H9 (cell line): ENCODE data around the gene SCAF1. TPM values are rescaled to one million over a fixed set of nuclear protein-coding genes. Genes with fewer than 3 reads are reported as not detected.

Experiments used
- DNase-seq: peaks from one replicate; pipeline ENCODE4 v3.0.0-alpha.2; 2017
- H2AFZ ChIP-seq: one replicate; pipeline ENCODE4 v1.6.1; 2013; ENCODE audit warnings: mild to moderate bottlenecking, low read length, control low read depth, moderate library complexity
- H2AK5ac ChIP-seq: 2 replicates; pipeline ENCODE4 v1.6.1; 2013; ENCODE audit warnings: low read length, control low read depth, mixed read lengths; ENCODE audit not compliant: insufficient read length
- H2BK120ac ChIP-seq: one replicate; pipeline ENCODE4 v1.6.1; 2013; ENCODE audit warnings: low read depth, mild to moderate bottlenecking, low read length, control low read depth, inconsistent platforms; ENCODE audit not compliant: poor library complexity, severe bottlenecking
- H2BK12ac ChIP-seq: 2 replicates; pipeline ENCODE4 v1.6.1; 2013; ENCODE audit warnings: low read length, control low read depth, mixed read lengths, low read depth; ENCODE audit not compliant: insufficient read length
- H2BK15ac ChIP-seq: 2 replicates; pipeline ENCODE4 v1.6.1; 2013; ENCODE audit warnings: low read depth, low read length, control low read depth
- H2BK20ac ChIP-seq: one replicate; pipeline ENCODE4 v1.6.1; 2013; ENCODE audit warnings: low read depth, mild to moderate bottlenecking, low read length, control low read depth, inconsistent platforms; ENCODE audit not compliant: poor library complexity, severe bottlenecking
- H2BK5ac ChIP-seq: 2 replicates; pipeline ENCODE4 v1.6.1; 2013; ENCODE audit warnings: low read length, control low read depth, mixed read lengths; ENCODE audit not compliant: insufficient read length
- H3K14ac ChIP-seq: 2 replicates; pipeline ENCODE4 v1.6.1; 2013; ENCODE audit warnings: low read length, control low read depth; ENCODE audit not compliant: insufficient read depth
- H3K18ac ChIP-seq: 2 replicates; pipeline ENCODE4 v1.6.1; 2013; ENCODE audit warnings: low read depth, mild to moderate bottlenecking, mixed read lengths, low read length, control low read depth; ENCODE audit not compliant: insufficient read length
- H3K23ac ChIP-seq: 2 replicates; pipeline ENCODE4 v1.6.1; 2013; ENCODE audit warnings: low read length, control low read depth, mixed read lengths, low read depth; ENCODE audit not compliant: insufficient read length
- H3K23me2 ChIP-seq: 2 replicates; pipeline ENCODE4 v1.6.1; 2013; ENCODE audit warnings: low read depth, mild to moderate bottlenecking, mixed read lengths, low read length, control low read depth; ENCODE audit not compliant: insufficient read length, poor library complexity, severe bottlenecking
- H3K27ac ChIP-seq: 2 replicates; pipeline ENCODE4 v1.5.1; 2013; ENCODE audit warnings: low read length, control low read depth, mixed read lengths, low read depth; ENCODE audit not compliant: insufficient read length
- H3K27me3 ChIP-seq: 2 replicates; pipeline ENCODE4 v1.6.1; 2013; ENCODE audit warnings: low read length, control low read depth, inconsistent platforms; ENCODE audit not compliant: insufficient read depth
- H3K4ac ChIP-seq: 2 replicates; pipeline ENCODE4 v1.6.1; 2013; ENCODE audit warnings: low read depth, mild to moderate bottlenecking, control low read depth, inconsistent platforms, low read length, moderate library complexity
- H3K4me1 ChIP-seq: 2 replicates; pipeline ENCODE4 v1.6.1; 2013; ENCODE audit warnings: low read length, control low read depth, inconsistent platforms; ENCODE audit not compliant: insufficient read depth
- H3K4me2 ChIP-seq: 2 replicates; pipeline ENCODE4 v1.6.1; 2013; ENCODE audit warnings: low read length, control low read depth, mixed read lengths; ENCODE audit not compliant: insufficient read length, insufficient read depth
- H3K56ac ChIP-seq: 2 replicates; pipeline ENCODE4 v1.6.1; 2013; ENCODE audit warnings: low read depth, mild to moderate bottlenecking, mixed read lengths, low read length, control low read depth; ENCODE audit not compliant: insufficient read length
- H3K79me1 ChIP-seq: 2 replicates; pipeline ENCODE4 v1.6.1; 2013; ENCODE audit warnings: low read depth, mild to moderate bottlenecking, moderate library complexity, low read length, control low read depth, inconsistent platforms; ENCODE audit not compliant: insufficient read depth, poor library complexity, severe bottlenecking
- H3K79me2 ChIP-seq: 2 replicates; pipeline ENCODE4 v1.6.1; 2013; ENCODE audit warnings: low read length, control low read depth, inconsistent platforms; ENCODE audit not compliant: insufficient read depth
- H3K9ac ChIP-seq: 2 replicates; pipeline ENCODE4 v1.6.1; 2013; ENCODE audit warnings: low read length, control low read depth, mixed read lengths; ENCODE audit not compliant: insufficient read length; ENCODE audit errors: extremely low read depth
- H3K9me3 ChIP-seq: one replicate; pipeline ENCODE4 v1.6.1; 2013; ENCODE audit warnings: low read depth, low read length, inconsistent platforms; ENCODE audit not compliant: control insufficient read depth
- H3T11ph ChIP-seq: one replicate; pipeline ENCODE4 v1.6.1; 2013; ENCODE audit warnings: mild to moderate bottlenecking, low read length, control low read depth, inconsistent platforms
- H4K20me1 ChIP-seq: one replicate; pipeline ENCODE4 v1.6.1; 2013; ENCODE audit not compliant: control insufficient read depth, insufficient read length, insufficient read depth
- H4K5ac ChIP-seq: 2 replicates; pipeline ENCODE4 v1.6.1; 2013; ENCODE audit warnings: low read depth, mild to moderate bottlenecking, mixed read lengths, low read length, control low read depth; ENCODE audit not compliant: insufficient read length
- H4K8ac ChIP-seq: replicated peaks from 2 replicates; pipeline ENCODE4 v1.6.1; 2013; ENCODE audit warnings: low read length, control low read depth, mixed read lengths, low read depth; ENCODE audit not compliant: insufficient read length
- H4K91ac ChIP-seq: 2 replicates; pipeline ENCODE4 v1.6.1; 2013; ENCODE audit warnings: low read depth, mild to moderate bottlenecking, moderate library complexity, mixed read lengths, low read length, control low read depth; ENCODE audit not compliant: insufficient read length
- H3K27ac Mint-ChIP-seq, 3 experiments: 2 replicates in 2 of 3; 3 replicates in 1 of 3; pipeline ENCODE4 v1.8.0; 2020 to 2021; ENCODE audit warnings: mixed read lengths in 3 of 3, mild to moderate bottlenecking in 1 of 3, moderate library complexity in 1 of 3
- H3K27me3 Mint-ChIP-seq: 2 replicates; pipeline ENCODE4 v1.8.0; 2021; ENCODE audit warnings: low read depth, mild to moderate bottlenecking, moderate library complexity, mixed read lengths
- H3K36me3 Mint-ChIP-seq, 3 experiments: 2 replicates in 2 of 3; 3 replicates in 1 of 3; pipeline ENCODE4 v1.8.0; 2020 to 2021; ENCODE audit warnings: low read depth in 3 of 3, mixed read lengths in 3 of 3; ENCODE audit not compliant: insufficient read depth in 1 of 3
- H3K4me1 Mint-ChIP-seq, 2 experiments: 2 replicates each; pipeline ENCODE4 v1.8.0; 2020; ENCODE audit warnings: mixed read lengths in 2 of 2
- H3K4me3 Mint-ChIP-seq, 2 experiments: 2 replicates in 1 of 2; 3 replicates in 1 of 2; pipeline ENCODE4 v1.8.0; 2020 to 2021; ENCODE audit warnings: mild to moderate bottlenecking in 2 of 2, mixed read lengths in 2 of 2, moderate library complexity in 1 of 2
- H3K9me3 Mint-ChIP-seq, 2 experiments: 2 replicates in 1 of 2; 3 replicates in 1 of 2; pipeline ENCODE4 v1.8.0; 2020; ENCODE audit warnings: mild to moderate bottlenecking in 2 of 2, mixed read lengths in 2 of 2, moderate library complexity in 1 of 2
- WGBS: extraction: QIAGEN DNeasy Blood & Tissue Kit; methylation state at CpG from one replicate; pipeline ENCODE4 v1.1.7; 2013; ENCODE audit warnings: missing lambda C conversion rate, low lambda C conversion rate, mixed read lengths; ENCODE audit not compliant: insufficient read length; ENCODE audit errors: extremely low coverage; 5-methylcytosine and 5-hydroxymethylcytosine counted together
- total RNA-seq: library from RNA; stranded (reverse); gene quantifications from 2 replicates; pipeline ENCODE4 v1.2.1, GENCODE V29; 2021
- TF ChIP-seq, protein P1 (sequence below): fragments of 200-600 bp; sonication (generic); conservative IDR thresholded peaks from 3 replicates; pipeline ENCODE4 v1.8.0; 2021; ENCODE audit warnings: antibody characterized with exemption, mild to moderate bottlenecking

The SCAF1 gene
- total RNA-seq, 1 experiment from 2014 or later, result 85.3 TPM

DNA sequence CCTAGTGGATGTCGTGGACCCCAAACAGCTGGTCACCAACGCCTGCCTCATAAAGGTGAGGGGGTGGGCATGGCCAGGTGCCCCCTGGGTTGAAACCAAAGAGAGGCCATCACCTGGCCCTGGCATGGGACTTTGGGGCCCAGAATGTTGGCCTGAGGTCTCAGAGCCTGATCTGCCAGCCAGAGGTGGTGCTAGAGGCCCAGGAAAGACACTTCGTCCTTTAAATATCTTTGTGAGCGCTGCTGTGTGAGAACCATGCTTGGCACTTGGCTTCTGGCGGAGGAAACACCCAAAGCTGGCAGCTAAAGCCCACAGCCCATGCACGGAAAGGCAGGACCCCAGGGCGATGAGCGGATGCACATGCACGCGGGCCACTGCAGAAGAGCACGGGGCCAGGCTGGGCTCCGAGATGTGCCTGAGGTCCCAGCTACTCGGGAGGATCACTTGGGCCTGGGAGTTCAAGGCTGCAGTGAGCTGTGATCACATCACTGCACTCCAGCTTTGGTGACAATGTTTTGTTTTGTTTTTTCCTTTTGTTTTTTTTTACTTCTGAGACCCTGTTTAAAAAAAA is 43.1 kb downstream of the SCAF1 start:
- no peak overlapping the region for H3K4me2 ChIP-seq
- H4K91ac ChIP-seq, result no peak overlapping the region
- H3K18ac ChIP-seq, result no peak overlapping the region
- no peak overlapping the region for H2BK5ac ChIP-seq
- H3K14ac ChIP-seq, result no peak overlapping the region
- H3K9me3 ChIP-seq, result no peaks in the 10 kb centered on the region
- H3K4ac ChIP-seq, result no peak overlapping the region
- Mint-ChIP-seq H3K27me3 (no peaks in the 10 kb centered on the region; the same call in 1 of the 2 replicates), H3K4me1 (peaks cover 30 to 55% of the 10 kb centered on the region in 2 experiments), H3K36me3 (peaks cover 43 to 72% (median 63%) of the 10 kb centered on the region in 3 experiments), H3K27ac (peak overlapping the region in 2 of 3 experiments; percentile 39 to 72; a peak in 2 of 7 replicates), H3K4me3 (peak overlapping the region in 1 of 2 experiments; percentile 51; a peak in 3 of 5 replicates), H3K9me3 (no peaks in the 10 kb centered on the region; a peak in 2 of 5 replicates)
- no peak overlapping the region for H3K23ac ChIP-seq
- TF ChIP-seq, protein P1, sequence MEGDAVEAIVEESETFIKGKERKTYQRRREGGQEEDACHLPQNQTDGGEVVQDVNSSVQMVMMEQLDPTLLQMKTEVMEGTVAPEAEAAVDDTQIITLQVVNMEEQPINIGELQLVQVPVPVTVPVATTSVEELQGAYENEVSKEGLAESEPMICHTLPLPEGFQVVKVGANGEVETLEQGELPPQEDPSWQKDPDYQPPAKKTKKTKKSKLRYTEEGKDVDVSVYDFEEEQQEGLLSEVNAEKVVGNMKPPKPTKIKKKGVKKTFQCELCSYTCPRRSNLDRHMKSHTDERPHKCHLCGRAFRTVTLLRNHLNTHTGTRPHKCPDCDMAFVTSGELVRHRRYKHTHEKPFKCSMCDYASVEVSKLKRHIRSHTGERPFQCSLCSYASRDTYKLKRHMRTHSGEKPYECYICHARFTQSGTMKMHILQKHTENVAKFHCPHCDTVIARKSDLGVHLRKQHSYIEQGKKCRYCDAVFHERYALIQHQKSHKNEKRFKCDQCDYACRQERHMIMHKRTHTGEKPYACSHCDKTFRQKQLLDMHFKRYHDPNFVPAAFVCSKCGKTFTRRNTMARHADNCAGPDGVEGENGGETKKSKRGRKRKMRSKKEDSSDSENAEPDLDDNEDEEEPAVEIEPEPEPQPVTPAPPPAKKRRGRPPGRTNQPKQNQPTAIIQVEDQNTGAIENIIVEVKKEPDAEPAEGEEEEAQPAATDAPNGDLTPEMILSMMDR, result no peak
- H2BK12ac ChIP-seq, result no peak overlapping the region
- H3K27ac ChIP-seq, result no peak overlapping the region
- H3K9ac ChIP-seq, result no peak overlapping the region
- no peak overlapping the region for H3T11ph ChIP-seq
- no peak overlapping the region for H2BK120ac ChIP-seq
- no peak overlapping the region for H2AFZ ChIP-seq
- H3K4me1 ChIP-seq, result peaks cover 10% of the 10 kb centered on the region; the same call in 1 of the 2 replicates
- WGBS, result no CpG with 5 or more reads among the region's 13 CpGs
- H4K5ac ChIP-seq, result no peak overlapping the region
- no peak overlapping the region for H2AK5ac ChIP-seq
- no peaks in the 10 kb centered on the region for H3K27me3 ChIP-seq
- H2BK15ac ChIP-seq, result no peak overlapping the region
- DNase-seq, result no peak
- peaks cover 3% of the 10 kb centered on the region for H3K23me2 ChIP-seq
- H4K8ac ChIP-seq, result no peak overlapping the region
- peaks cover 2% of the 10 kb centered on the region for H3K79me1 ChIP-seq
- H3K56ac ChIP-seq, result no peak overlapping the region
- H4K20me1 ChIP-seq, result no peaks in the 10 kb centered on the region
- H2BK20ac ChIP-seq, result no peak overlapping the region
- no peaks in the 10 kb centered on the region; the same call in 1 of the 2 replicates for H3K79me2 ChIP-seq
